ENCODE measurements around the gene CLEC17A. TPM values are rescaled to one million over a fixed set of nuclear protein-coding genes. Genes with fewer than 3 reads are reported as not detected.
"Not testable (repeated sequence)": the region's sequence is repeated elsewhere in the genome, so short reads cannot be mapped to it uniquely, and the experiment has no call there.

CLEC17A gene
- not detected for total RNA-seq
- under 1 TPM in 2 of 3 donors, not detected in 1; 0.03 to 0.04 TPM for polyA plus RNA-seq
- long read RNA-seq, donor 1 = 0 reads
- long read RNA-seq, donor 2 = 0 reads

GRCh38 chr19:14582894-14583340 is at the start of gene CLEC17A:
TSS of gene CLEC17A (plus strand) at chr19:14583084. CDS start at chr19:14583161, 77 bp downstream.
- DNase-seq (no peak), ATAC-seq (no peak)
- Histone ChIP-seq H3K36me3 (ENCODE audit: insufficient read depth in 1 of 2, low read depth in 1 of 2) (no peaks in the 10 kb centered on the region), H3K4me3 (no peak within 1 kb of the TSS), H3K4me1 (no peaks in the 10 kb centered on the region), H3K27me3 (ENCODE audit: insufficient read depth in 3 of 3, low read length in 2 of 3) (peaks cover 0 to 4% (median 0%) of the 10 kb centered on the region in 3 donors), H3K27ac (no peak within 1 kb of the TSS), H3K9me3 (no peaks in the 10 kb centered on the region)
- intact Hi-C loops (cut with DNase I) = no loop called here
- WGBS, 3 donors = 39 to 53% (median 45%) methylated on average over 6 of the region's 6 CpGs
- TF ChIP-seq CTCF (IDR thresholded peaks at IDR 0.05) = no peak

- TF ChIP-seq CTCF (IDR thresholded peaks at IDR 0.05) = no peak
- intact Hi-C loops (cut with DNase I) = no loop called here
- ATAC-seq (no peak), DNase-seq (no peak)
- Histone ChIP-seq H3K36me3 (ENCODE audit: insufficient read depth in 1 of 2, low read depth in 1 of 2) (peaks cover 0 to 4% of the 10 kb centered on the region in 2 donors), H3K4me3 (no peak overlapping the region), H3K27me3 (ENCODE audit: insufficient read depth in 3 of 3, low read length in 2 of 3) (no peaks in the 10 kb centered on the region), H3K4me1 (peaks cover 25% of the 10 kb centered on the region), H3K27ac (peak overlapping the region; percentile 88), H3K9me3 (no peaks in the 10 kb centered on the region)
- 32 to 61% (median 37%) methylated on average over 5 of the region's 5 CpGs for WGBS, 3 donors
Measured at GRCh38 chr19:14533450-14533849, 49.4 kb upstream of the CLEC17A start.

- no peak overlapping the region for H3K4me3 ChIP-seq
- WGBS, 3 donors = 31 to 48% (median 36%) methylated on average over 16 to 24 of the region's 24 CpGs
- H3K4me1 ChIP-seq = peaks cover 15% of the 10 kb centered on the region
- intact Hi-C loops (cut with DNase I) = no loop called here
- H3K27ac ChIP-seq = peak overlapping the region; percentile 23
- H3K27me3 ChIP-seq (ENCODE audit: insufficient read depth in 3 of 3, low read length in 2 of 3) = no peaks in the 10 kb centered on the region
- peaks cover 0 to 10% of the 10 kb centered on the region in 2 donors for H3K36me3 ChIP-seq (ENCODE audit: insufficient read depth in 1 of 2, low read depth in 1 of 2)
- ATAC-seq = peak; percentile 34 to 55 (median 46)
- no peak for TF ChIP-seq CTCF (IDR thresholded peaks at IDR 0.05)
- H3K9me3 ChIP-seq = no peaks in the 10 kb centered on the region
- peak; percentile 46 to 76 for DNase-seq
Measured at GRCh38 chr19:14536926-14537692, 45.8 kb upstream of the CLEC17A start.

- no peak overlapping the region for H3K4me3 ChIP-seq
- H3K9me3 ChIP-seq = no peaks in the 10 kb centered on the region
- no peak for ATAC-seq
- H3K27me3 ChIP-seq (ENCODE audit: insufficient read depth in 3 of 3, low read length in 2 of 3) = no peaks in the 10 kb centered on the region
- H3K36me3 ChIP-seq (ENCODE audit: insufficient read depth in 1 of 2, low read depth in 1 of 2) = peaks cover 0 to 6% of the 10 kb centered on the region in 2 donors
- DNase-seq = no peak
- 75 to 84% (median 78%) methylated on average over 19 of the region's 19 CpGs for WGBS, 3 donors
- no peak for TF ChIP-seq CTCF (IDR thresholded peaks at IDR 0.05)
- peak overlapping the region; percentile 56 for H3K27ac ChIP-seq
- intact Hi-C loops (cut with DNase I) = no loop called here
- H3K4me1 ChIP-seq = peaks cover 22% of the 10 kb centered on the region
Measured at GRCh38 chr19:14540741-14541525, 42.0 kb upstream of the CLEC17A start.

GRCh38 chr19:14541979-14542378 is 40.9 kb upstream of the CLEC17A start:
- H3K27me3 ChIP-seq (ENCODE audit: insufficient read depth in 3 of 3, low read length in 2 of 3); H3K9me3 ChIP-seq; H3K36me3 ChIP-seq (ENCODE audit: insufficient read depth in 1 of 2, low read depth in 1 of 2); ATAC-seq; H3K4me3 ChIP-seq; DNase-seq; intact Hi-C loops (cut with DNase I): not testable (repeated sequence)
- Histone ChIP-seq H3K27ac (peak overlapping the region; percentile 56), H3K4me1 (peaks cover 32% of the 10 kb centered on the region)
- WGBS, 3 donors = 76 to 89% (median 88%) methylated on average over 5 of the region's 5 CpGs
